Left ventricle myocardium superior (tissue), 1 donor: ENCODE results near the gene NTN3. TPM values are rescaled to one million over a fixed set of nuclear protein-coding genes. Genes with fewer than 3 reads are reported as not detected.

Source experiments
- ATAC-seq: fragments of 200-7000 bp; cut with Tn5 transposase; one replicate; pipeline ENCODE4 v1.9.1; 2020; ENCODE audit warnings: mild to moderate bottlenecking, moderate library complexity
- DNase-seq: peaks from one replicate; pipeline ENCODE4 v3.0.0-alpha.2; 2020
- intact Hi-C: fragments of 100-400 bp; cut with micrococcal nuclease; formaldehyde crosslinking; loops from one replicate; pipeline ENCODE4 v1.11.0; 2022
- total RNA-seq: library from RNA; stranded (reverse); fragmentation: NEBNext Ultra II Directional; extraction: Animal tissue kit (Norgen Biotek cat#: 25700); gene quantifications from one replicate; pipeline ENCODE4 v1.2.1, GENCODE V29; 2021
- donor health status: DM: no; HTN: yes; CAD: no; lungs with severe emphysema.

The NTN3 gene
- total RNA-seq, 1 donor from 2014 or later: 0.52 TPM

DNA sequence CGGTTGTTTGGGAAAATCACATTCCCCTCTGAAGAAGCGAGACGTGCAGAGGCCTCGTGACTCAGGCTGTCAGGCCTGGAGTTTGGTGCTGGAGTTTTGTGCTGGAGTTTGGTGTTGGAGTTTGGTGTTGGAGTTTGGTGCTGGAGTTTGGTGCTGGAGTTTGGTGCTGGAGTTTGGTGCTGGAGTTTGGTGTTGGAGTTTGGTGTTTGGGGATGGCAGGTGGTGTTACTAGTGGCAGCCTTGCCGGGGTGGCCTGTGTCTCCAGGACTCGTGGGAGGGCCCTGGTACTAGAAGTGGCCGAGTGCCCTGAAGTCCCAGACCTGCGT is 16.4 kb downstream of the NTN3 start:
- no peak for ATAC-seq
- intact Hi-C loops: no loop called here
- no peak for DNase-seq

DNA sequence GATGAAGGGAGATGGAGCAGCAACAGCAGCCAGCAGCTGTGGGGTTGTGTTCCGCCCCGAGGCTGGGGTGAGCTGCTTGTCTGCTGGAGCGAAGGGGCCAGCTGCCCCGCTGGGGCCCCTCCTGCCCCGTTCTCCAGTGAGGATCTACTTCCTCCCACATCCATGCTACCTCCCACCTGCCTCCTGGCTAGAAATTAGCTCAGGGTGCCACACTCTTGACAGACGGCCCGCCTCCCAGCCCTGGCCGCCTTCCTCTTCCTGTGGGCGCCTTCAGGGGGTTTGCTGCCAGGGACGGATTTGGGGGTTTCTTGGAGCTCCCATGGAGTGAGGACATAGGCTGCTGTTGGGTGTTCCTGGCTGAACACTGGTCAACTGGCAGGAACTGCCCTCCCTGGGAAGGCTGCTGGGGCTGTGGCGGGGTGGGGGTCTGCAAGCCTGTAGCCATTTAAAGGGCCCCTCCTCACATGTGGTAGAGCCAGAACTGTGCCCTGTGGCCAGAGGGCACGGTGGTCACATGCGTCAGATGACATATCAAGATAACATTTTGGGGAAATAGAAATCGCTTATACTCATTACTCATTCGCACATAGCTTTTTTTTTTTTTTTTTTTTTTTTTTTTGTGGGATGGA is 16.9 kb downstream of the NTN3 start:
- intact Hi-C loops: no loop called here
- no peak for DNase-seq
- ATAC-seq: no peak

DNA sequence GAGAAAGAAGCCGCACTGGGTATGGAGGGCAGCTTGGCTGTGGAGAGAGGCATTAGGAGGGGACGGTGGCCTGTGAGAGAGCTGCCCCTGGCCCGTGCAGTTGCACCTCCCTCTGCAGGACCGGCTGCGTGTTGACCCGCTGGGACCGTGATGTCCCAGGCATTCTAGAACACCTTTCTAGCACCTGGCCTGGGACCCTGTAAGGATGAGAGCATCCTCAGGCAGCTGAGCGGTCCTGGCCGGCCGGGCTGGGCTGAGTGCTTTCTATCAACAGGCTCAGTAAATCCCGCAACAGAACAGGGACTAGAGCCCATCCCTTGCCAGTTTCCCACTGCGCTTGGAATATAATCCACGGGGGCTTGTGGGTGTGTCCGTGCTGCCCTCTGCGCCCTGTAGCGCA is 18.5 kb downstream of the NTN3 start:
- DNase-seq (no peak), ATAC-seq (no peak)
- intact Hi-C loops: no loop called here

DNA sequence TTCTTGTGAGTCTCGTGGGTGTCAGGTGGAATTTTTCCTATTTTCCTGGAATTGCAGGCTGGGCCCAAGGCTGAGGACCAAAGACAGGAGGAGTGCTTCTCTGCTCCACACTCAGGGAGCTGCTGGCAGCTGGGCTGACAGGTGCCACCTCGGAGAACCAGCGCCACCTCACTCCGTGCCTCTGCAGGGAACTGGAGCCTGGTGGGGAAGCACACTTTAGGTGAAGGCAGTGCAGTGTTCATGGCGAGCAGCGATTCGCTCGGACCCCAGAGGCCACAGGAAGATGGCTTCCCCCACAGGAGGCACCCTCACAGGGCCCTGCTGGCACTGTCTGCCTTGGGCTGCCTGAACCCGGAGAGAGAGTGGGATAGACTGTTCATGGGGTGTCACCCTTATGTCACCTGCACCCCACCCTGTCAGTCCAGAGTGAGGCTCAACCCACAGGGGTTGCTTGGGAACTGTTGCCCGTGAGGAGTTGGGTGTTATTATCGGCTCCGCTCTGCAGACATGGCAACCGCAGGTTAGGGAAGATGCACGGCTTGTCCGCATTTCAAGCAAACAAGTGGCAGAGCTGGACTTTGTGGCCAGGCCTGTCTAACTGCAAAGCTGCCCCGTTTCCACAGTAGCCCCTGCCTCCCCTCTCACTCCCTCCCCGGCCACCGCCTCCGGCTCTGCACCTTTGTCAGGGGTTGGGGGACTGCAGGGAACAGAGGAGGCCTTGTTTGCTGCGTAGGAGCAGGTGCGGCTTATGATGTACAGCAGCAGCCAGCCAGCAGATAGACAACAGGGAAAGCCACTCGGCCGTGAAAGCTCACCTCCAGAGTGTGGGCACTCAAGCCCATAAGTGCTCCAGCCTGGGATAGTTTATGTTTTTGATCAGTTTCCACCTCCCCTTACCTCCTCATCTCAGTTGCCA is 19.4 kb downstream of the NTN3 start:
- intact Hi-C loops: loop anchor here (10.0 kb wide), 1 partner anchor 156 kb away; no protein-coding TSS in a partner anchor
- DNase-seq (no peak), ATAC-seq (no peak)

DNA sequence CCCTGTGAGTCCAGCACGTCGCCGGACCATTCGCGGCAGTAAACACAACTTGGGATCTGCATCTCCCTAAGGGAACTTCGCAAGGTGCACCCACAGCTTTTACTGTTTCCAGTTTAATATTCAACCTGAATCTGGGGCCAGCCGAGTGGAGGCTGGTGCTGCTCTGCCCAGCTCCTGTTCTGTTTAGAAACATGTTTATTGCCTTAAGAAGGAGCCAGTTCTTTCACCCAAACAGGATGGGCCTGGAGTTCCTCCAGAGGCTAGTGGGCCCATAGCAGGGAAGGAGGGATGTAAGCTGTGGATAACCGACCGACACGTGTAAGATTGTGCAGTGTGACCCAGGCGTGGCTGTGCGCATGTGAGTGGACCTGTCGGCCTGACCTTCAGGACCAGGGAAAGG is 21.2 kb downstream of the NTN3 start:
- DNase-seq: no peak
- intact Hi-C loops: loop anchor here (10.0 kb wide), 1 partner anchor 157 kb away; no protein-coding TSS in a partner anchor
- no peak for ATAC-seq

DNA sequence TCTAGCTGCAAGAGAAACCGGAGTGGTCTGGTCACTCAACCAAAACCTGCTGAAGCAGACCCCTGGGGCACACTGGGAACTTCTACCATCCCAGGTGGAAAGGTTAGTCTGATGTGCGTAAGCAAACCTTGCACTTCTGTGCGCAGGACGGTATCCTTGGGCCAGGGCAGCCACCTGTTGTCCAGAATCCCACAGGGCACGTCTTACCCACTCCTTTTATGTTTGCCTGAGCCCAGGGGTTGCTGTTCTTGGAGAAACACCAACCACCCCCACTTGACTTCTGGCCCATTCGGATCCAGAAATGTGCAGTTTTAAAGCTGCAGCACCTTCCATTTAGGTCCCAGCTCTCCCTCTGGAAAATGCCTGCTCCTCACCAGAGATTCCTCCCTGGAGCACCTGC is 22.5 kb downstream of the NTN3 start:
- no peak for ATAC-seq
- intact Hi-C loops: loop anchor here (10.0 kb wide), 1 partner anchor 159 kb away; no protein-coding TSS in a partner anchor
- no peak for DNase-seq

DNA sequence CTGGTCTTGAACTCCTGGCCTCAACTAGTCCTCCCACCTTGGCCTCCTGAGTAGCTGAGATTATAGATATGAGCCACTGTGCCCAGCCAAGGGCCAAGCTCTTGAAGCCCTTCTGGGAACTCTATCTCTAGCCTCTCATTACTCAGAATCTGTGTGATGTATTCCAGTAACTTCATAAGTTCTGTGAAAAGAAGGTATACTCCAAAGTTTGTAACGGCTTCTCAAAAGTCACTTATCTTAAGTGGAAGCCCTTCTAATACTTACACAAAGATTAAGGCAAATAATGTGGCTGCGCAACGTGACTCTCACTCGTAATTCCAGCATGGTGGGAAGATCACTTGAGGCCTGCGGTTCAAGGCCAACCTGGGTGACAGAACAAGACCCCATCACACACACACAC is 23.5 kb downstream of the NTN3 start:
- intact Hi-C loops: loop anchor here (10.0 kb wide), 1 partner anchor 160 kb away; no protein-coding TSS in a partner anchor
- no peak for DNase-seq
- ATAC-seq: no peak

DNA sequence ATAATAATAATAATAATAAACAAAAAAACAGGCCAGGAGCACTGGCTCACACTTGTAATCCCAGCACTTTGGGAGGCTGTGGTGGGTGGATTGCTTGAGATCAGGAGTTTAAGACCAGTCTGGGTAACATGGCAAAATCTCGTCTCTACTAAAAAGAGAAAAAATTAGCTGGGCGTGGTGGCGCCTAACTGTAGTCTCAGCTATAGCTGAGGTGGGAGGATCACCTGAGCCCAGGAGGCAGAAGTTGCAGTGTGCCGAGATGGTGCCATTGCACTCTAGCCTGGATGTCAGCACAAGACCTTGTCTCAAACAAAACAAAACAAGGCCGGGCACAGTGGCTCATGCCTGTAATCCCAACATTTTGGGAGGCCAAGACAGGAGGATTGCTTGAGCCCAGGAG is 23.9 kb downstream of the NTN3 start:
- intact Hi-C loops: loop anchor here (10.0 kb wide), 1 partner anchor 160 kb away; no protein-coding TSS in a partner anchor
- DNase-seq (no peak), ATAC-seq (no peak)

DNA sequence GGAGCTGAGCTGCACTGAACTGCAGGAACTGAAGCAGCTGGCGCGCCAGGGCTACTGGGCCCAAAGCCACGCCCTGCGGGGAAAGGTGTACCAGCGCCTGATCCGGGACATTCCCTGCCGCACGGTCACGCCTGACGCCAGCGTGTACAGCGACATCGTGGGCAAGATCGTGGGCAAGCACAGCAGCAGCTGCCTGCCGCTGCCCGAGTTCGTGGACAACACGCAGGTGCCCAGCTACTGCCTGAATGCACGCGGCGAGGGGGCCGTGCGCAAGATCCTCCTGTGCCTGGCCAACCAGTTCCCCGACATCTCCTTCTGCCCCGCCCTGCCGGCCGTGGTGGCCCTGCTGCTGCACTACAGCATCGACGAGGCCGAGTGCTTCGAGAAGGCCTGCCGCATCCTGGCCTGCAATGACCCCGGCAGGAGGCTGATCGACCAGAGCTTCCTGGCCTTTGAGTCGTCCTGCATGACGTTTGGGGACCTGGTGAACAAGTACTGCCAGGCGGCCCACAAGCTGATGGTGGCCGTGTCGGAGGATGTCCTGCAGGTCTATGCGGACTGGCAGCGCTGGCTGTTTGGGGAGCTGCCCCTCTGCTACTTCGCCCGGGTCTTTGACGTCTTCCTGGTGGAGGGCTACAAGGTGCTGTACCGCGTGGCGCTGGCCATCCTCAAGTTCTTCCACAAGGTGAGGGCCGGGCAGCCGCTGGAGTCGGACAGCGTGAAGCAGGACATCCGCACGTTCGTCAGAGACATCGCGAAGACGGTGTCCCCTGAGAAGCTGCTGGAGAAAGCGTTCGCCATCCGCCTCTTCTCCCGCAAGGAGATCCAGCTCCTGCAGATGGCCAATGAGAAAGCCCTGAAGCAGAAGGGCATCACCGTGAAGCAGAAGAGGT is 25.4 kb downstream of the NTN3 start:
- DNase-seq: peak; percentile 29
- intact Hi-C loops: loop anchor here (10.0 kb wide), 1 partner anchor 162 kb away; no protein-coding TSS in a partner anchor
- no peak for ATAC-seq

DNA sequence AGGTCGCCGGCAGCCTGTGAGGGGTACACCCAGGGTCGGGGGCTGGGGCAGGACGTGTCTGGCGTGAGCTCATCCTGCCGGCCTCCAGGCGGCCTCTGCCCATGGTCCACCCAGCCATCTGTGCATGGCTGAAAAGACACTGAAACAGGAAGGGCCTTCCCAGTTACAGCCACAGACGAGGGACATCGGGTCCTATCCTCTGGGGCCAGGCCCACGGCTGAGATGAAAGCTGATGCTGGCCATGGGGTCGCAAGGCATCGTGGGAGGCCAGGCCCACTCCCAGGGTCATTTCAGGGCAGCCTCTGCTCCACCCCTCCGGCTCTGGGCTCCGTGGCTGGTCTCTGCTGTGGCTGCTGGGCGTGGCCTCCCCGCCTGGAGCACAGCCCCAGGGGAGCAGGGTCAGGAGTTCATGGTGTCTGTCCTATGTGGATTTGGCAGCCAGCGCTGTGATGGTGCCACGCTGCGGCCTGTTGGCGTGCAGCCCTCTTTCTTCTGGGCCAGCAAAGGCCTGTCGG is 26.1 kb downstream of the NTN3 start:
- intact Hi-C loops: loop anchor here (10.0 kb wide), 1 partner anchor 162 kb away; no protein-coding TSS in a partner anchor
- ATAC-seq (peak; percentile 69), DNase-seq (peak; percentile 89)

DNA sequence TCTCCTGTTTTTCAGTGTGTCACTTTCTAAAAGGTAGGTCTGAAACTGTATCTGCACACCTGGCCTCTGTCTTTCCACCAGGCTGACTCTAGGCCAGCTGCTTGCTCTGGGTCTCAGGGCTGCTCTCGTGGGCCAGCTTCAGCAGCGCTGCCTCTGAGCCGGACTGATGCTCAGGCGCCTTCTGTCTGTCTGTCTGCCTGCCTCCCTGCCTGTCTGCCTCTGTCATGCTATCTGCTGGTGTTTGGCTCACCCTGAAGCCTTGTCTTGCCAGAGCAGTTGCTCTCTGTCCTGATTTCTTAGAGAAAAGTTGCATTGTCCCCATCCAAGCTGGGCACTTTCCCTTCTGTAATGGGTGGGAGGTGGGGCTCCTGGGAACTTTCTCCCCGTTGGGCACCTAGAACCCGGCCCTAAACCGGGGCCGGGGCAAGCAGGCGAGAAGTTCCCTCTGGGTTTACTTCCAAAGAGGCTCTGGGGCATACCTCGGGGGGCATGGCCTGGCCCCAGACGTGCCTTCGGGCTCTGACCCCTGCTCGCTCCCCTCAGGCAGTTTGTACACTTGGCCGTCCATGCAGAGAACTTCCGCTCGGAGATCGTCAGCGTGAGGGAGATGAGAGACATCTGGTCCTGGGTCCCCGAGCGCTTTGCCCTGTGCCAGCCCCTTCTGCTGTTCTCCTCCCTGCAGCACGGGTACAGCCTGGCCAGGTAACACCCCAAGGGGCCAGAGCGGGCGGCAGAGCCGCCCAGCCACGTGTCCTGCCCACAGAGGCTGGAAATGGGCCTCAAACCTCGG is 26.8 kb downstream of the NTN3 start:
- intact Hi-C loops: loop anchor here (10.0 kb wide), 1 partner anchor 163 kb away; no protein-coding TSS in a partner anchor

DNA sequence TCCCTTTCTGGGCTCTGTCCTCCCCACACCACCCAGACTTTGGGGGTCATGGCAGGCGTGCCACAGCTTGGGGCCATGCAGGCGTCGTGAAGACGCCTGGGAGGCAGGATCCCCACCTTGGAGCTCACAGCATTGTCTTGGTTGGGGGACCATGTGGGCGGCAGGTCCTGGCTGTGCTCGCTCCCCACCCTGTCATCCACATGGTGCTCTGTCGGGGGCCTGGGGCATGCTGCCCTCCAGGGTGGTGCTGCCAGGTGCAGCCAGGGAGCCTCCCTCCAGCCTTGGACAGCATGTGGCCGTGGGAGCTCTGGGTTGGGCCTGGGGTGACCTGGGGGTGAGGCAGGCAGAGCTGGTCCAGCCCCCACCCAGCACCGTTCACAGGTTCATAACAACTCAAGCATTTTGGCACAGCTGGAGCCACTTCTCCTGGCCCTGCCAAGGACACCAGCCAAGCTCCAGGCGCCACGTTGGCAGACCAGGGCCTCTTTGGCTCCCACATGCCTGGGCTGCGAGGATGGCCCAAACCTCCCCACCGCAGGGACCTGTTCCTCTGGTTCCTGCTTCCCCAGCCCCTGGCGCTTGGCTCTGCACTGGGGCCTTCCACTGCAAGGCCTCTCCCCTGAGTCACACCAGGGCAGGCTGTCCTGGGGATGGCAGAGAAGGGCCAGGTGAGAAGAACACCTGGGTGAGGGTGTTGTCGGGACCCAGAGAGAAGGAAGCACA is 27.6 kb downstream of the NTN3 start:
- peak; percentile 55 for ATAC-seq
- intact Hi-C loops: loop anchor here (10.0 kb wide), 1 partner anchor 164 kb away; no protein-coding TSS in a partner anchor
- peak; percentile 78 for DNase-seq

More for the DNA sequence above, 26.8 kb downstream of the NTN3 start:
- DNase-seq: peak; percentile 36
- no peak for ATAC-seq

DNA sequence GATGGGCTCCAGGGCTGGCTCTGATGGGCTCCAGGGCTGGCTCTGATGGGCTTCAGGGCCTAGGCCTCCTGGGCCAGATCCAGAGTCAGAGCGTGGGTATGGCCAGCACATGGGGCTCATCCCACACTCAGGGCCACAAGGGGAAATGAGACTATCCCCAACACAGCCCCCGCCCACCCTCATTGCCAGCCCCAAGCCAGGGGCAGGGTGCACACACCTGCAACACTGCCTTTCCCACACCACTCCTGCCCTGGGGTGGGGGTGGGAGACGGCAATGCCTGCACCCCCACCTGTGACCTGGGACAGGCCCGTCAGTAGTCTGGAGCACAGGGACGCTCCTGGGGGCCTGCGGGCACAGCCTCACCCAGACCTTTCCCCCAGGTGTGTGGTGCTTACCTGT is 28.4 kb downstream of the NTN3 start:
- intact Hi-C loops: loop anchor here (10.0 kb wide), 1 partner anchor 165 kb away; no protein-coding TSS in a partner anchor
- no peak for ATAC-seq
- DNase-seq: no peak

DNA sequence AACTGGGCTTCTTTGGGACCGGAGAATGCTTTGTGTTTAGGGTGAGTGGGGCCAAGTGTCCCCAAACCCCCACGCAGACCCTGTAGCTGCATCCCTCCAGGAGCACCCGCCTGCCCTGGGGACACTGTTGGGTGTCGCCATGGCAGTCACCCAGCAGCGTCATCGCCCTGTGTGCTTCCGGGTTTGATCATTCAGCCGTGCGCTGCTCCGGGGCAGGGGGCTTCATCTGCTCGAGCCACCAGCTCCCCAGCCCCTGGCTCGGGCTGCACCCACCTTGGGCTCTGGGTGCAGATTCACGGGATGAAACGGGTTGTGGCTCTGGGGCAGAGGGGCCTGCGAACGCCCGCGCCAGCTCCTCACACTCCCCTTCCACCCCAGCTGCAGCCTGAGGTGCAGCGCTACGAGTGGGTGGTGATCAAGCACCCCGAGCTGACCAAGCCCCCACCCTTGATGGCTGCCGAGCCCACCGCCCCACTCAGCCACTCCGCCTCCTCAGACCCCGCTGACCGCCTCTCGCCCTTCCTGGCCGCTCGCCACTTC is 28.9 kb downstream of the NTN3 start:
- DNase-seq: no peak
- intact Hi-C loops: loop anchor here (10.0 kb wide), 1 partner anchor 165 kb away; no protein-coding TSS in a partner anchor

DNA sequence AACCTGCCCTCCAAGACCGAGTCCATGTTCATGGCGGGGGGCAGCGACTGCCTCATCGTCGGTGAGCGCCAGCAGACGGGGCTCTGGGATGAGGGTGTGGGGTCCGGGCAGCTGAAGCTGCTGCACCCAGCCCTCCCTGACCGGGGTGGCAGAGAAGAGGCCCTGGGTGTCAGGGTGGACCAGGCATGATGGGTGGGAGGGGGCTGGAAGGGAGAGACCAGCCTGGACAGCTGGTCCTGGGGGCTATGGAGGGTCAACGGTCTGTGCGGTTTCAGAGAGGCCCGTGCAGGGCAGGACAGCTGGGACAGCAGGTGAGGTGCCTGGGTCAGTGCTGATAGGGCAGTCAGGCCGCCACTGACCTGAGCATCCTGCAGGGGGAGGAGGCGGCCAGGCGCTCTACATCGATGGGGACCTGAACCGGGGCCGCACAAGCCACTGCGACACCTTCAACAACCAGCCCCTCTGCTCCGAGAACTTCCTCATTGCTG is 29.4 kb downstream of the NTN3 start:
- ATAC-seq: no peak
- DNase-seq: peak; percentile 37
- intact Hi-C loops: no loop called here

More for the DNA sequence above, 28.9 kb downstream of the NTN3 start:
- no peak for ATAC-seq

DNA sequence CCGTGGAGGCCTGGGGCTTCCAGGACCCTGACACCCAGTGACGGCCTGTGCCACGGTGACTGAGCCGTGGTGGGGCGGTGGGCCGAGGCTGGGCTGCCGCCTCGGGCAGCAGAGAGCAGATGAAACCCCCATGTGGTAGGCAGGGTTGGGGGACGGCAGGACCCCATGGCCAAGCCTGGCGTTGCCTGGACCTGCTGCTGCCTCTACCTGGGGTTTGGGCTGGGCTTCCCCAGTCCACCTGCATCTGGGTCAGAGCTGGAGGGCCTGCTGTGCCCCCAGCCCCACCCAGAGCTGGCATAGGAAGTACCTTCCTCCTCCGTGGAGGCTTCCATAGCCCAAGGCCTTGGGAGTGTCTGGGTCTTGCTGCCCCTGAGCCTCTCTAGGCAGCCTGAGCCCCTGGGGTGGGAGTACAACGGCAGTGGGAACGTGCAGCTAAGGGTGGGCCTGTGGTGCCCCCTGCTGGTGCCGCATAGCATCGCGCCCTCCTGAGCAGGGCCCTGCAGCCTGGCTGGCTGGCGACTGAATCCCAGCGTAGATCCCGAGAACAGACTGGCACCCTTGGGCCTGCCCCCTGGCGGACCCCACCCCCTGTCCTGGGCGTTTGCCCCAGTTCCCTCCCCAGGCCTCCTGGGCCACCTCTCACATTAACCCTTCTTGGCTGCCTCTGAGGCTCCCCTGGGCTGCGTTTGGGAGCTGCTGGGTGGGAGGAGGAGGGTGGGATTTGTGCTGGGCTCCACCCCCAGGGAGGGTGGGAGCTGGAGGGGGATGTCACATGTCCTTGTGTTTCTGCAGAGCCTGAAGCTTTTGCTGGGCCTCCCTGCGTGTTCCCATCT is 30.0 kb downstream of the NTN3 start:
- ATAC-seq (peak; percentile 80), DNase-seq (peak; percentile 91)
- intact Hi-C loops: no loop called here
